ENCODE measurements around the gene TAX1BP3. TPM values are rescaled to one million over a fixed set of nuclear protein-coding genes. Genes with fewer than 3 reads are reported as not detected.

TAX1BP3 gene
- total RNA-seq, 1 donor from 2014 or later: 15.1 TPM

- DNase-seq (peak; percentile 58), ATAC-seq (ENCODE audit: low read depth) (peak; percentile 75)
- H3K4me1 Mint-ChIP-seq: peaks cover 46% of the 10 kb centered on the region
- CTCF ChIA-PET: interaction anchor here (0.6 to 3.0 kb wide), 16 partner anchors 9 to 634 kb away, joined by 3 to 37 read pairs (median 6); partner anchors contain the start of genes HASPIN and P2RX5
- peak overlapping the region; percentile 83 for H3K27ac Mint-ChIP-seq
- intact Hi-C loops (cut with micrococcal nuclease): loop anchor here (1.0 to 2.0 kb wide), 7 partner anchors 11 to 144 kb away; partner anchors contain the start of gene HASPIN
- H3K27me3 Mint-ChIP-seq: no peaks in the 10 kb centered on the region
- TF ChIP-seq CTCF (IDR thresholded peaks at IDR 0.05): peak; percentile 72
- H3K9me3 Mint-ChIP-seq: no peaks in the 10 kb centered on the region
- POLR2A ChIA-PET: interaction anchor here (0.5 to 3.8 kb wide), 14 partner anchors 9 to 273 kb away, joined by 3 to 78 read pairs (median 6); partner anchors contain the start of genes CTNS, HASPIN, P2RX5 and SHPK
- H3K36me3 Mint-ChIP-seq (ENCODE audit: low read depth): peaks cover 58% of the 10 kb centered on the region
- H3K4me3 Mint-ChIP-seq: peak overlapping the region; percentile 58
Observed at GRCh38 chr17:3683054-3683511, 14.7 kb upstream of the TAX1BP3 start.

GRCh38 chr17:3682033-3682432, 13.7 kb upstream of the TAX1BP3 start:
- intact Hi-C loops (cut with micrococcal nuclease): loop anchor here (2.0 kb wide), 2 partner anchors 41 to 79 kb away; partner anchors contain the start of gene HASPIN
- peaks cover 67% of the 10 kb centered on the region for H3K36me3 Mint-ChIP-seq (ENCODE audit: low read depth)
- ChIA-PET POLR2A (interaction anchor here (0.7 to 3.8 kb wide), 8 partner anchors 8 to 55 kb away, joined by 3 to 78 read pairs (median 13); partner anchors contain the start of genes P2RX5 and SHPK), CTCF (interaction anchor here (0.8 to 3.0 kb wide), 8 partner anchors 14 to 633 kb away, joined by 3 to 37 read pairs (median 17); partner anchors contain the start of genes HASPIN and P2RX5)
- peaks cover 43% of the 10 kb centered on the region for H3K4me1 Mint-ChIP-seq
- H3K4me3 Mint-ChIP-seq: no peak overlapping the region
- no peak for ATAC-seq (ENCODE audit: low read depth)
- H3K27me3 Mint-ChIP-seq: no peaks in the 10 kb centered on the region
- no peaks in the 10 kb centered on the region for H3K9me3 Mint-ChIP-seq
- H3K27ac Mint-ChIP-seq: peak overlapping the region; percentile 62
- no peak for TF ChIP-seq CTCF (IDR thresholded peaks at IDR 0.05)
- no peak for DNase-seq

- no peak for ATAC-seq (ENCODE audit: low read depth)
- intact Hi-C loops (cut with micrococcal nuclease): no loop called here
- Mint-ChIP-seq H3K4me1 (peaks cover 43% of the 10 kb centered on the region), H3K27ac (peak overlapping the region; percentile 62), H3K36me3 (ENCODE audit: low read depth) (peaks cover 70% of the 10 kb centered on the region), H3K9me3 (no peaks in the 10 kb centered on the region), H3K27me3 (no peaks in the 10 kb centered on the region), H3K4me3 (no peak overlapping the region)
- ChIA-PET POLR2A (interaction anchor here (0.7 to 2.6 kb wide), 3 partner anchors 10 to 46 kb away, joined by 3 to 19 read pairs (median 3); partner anchors contain the start of gene SHPK), CTCF (interaction anchor here (1.5 to 3.0 kb wide), 3 partner anchors 45 to 633 kb away, joined by 4 to 18 read pairs (median 18); no protein-coding TSS in a partner anchor)
- TF ChIP-seq CTCF (IDR thresholded peaks at IDR 0.05): no peak
- DNase-seq: no peak
Observed at GRCh38 chr17:3681565-3681964, 13.2 kb upstream of the TAX1BP3 start.

- Mint-ChIP-seq H3K27me3 (no peaks in the 10 kb centered on the region), H3K9me3 (no peaks in the 10 kb centered on the region), H3K36me3 (ENCODE audit: low read depth) (peaks cover 74% of the 10 kb centered on the region), H3K4me3 (no peak overlapping the region), H3K27ac (peak overlapping the region; percentile 7), H3K4me1 (peaks cover 43% of the 10 kb centered on the region)
- CTCF ChIA-PET: no interaction called here
- POLR2A ChIA-PET: interaction anchor here (1.2 kb wide), 1 partner anchor 45 kb away, joined by 3 read pairs; the partner anchor contains the start of gene SHPK
- DNase-seq (no peak), ATAC-seq (ENCODE audit: low read depth) (no peak)
- TF ChIP-seq CTCF (IDR thresholded peaks at IDR 0.05): no peak
- intact Hi-C loops (cut with micrococcal nuclease): no loop called here
Observed at GRCh38 chr17:3681057-3681456, 12.7 kb upstream of the TAX1BP3 start.

GRCh38 chr17:3679531-3680126, 11.3 kb upstream of the TAX1BP3 start:
- intact Hi-C loops (cut with micrococcal nuclease): no loop called here
- peaks cover 75% of the 10 kb centered on the region for H3K36me3 Mint-ChIP-seq (ENCODE audit: low read depth)
- ChIA-PET POLR2A (interaction anchor here (0.7 to 2.6 kb wide), 5 partner anchors 10 to 48 kb away, joined by 3 to 7 read pairs (median 5); partner anchors contain the start of genes EMC6 and TAX1BP3), CTCF (interaction anchor here (1.0 to 1.1 kb wide), 2 partner anchors 53 to 59 kb away, joined by 3 to 5 read pairs; no protein-coding TSS in a partner anchor)
- H3K27me3 Mint-ChIP-seq: no peaks in the 10 kb centered on the region
- H3K4me1 Mint-ChIP-seq: peaks cover 37% of the 10 kb centered on the region
- H3K27ac Mint-ChIP-seq: no peak overlapping the region
- no peaks in the 10 kb centered on the region for H3K9me3 Mint-ChIP-seq
- TF ChIP-seq CTCF (IDR thresholded peaks at IDR 0.05): no peak
- H3K4me3 Mint-ChIP-seq: no peak overlapping the region
- no peak for DNase-seq
- ATAC-seq (ENCODE audit: low read depth): no peak

Measured in activated B cell treated with CpG ODN at 0.5 μM for 24 hours (primary cell).